Measurements from ENCODE around the gene OR4F15. TPM values are rescaled to one million over a fixed set of nuclear protein-coding genes. Genes with fewer than 3 reads are reported as not detected.

Gene OR4F15
- total RNA-seq, 2 experiments from 2014 or later = not detected

DNA sequence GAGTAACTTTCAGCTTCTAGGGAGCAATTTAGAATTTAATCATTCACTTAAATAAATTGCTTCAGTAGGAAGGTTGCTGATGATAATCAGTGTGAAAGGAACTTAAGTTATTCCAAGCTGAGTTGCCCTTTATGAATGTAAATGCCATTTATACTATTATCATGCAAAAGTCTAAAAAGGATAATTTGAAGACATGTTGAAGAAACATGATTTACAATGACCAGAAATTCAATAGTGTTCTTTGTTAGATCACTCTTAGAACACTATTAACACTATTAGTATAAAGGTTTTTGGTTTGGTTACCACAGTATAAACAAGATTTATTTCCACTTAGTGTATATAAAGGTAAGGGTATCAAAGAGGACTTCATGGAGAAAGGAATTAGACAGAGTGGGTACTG lies 7.1 kb upstream of the OR4F15 start:
- CTCF ChIA-PET = no interaction called here
- TF ChIP-seq, protein P1, sequence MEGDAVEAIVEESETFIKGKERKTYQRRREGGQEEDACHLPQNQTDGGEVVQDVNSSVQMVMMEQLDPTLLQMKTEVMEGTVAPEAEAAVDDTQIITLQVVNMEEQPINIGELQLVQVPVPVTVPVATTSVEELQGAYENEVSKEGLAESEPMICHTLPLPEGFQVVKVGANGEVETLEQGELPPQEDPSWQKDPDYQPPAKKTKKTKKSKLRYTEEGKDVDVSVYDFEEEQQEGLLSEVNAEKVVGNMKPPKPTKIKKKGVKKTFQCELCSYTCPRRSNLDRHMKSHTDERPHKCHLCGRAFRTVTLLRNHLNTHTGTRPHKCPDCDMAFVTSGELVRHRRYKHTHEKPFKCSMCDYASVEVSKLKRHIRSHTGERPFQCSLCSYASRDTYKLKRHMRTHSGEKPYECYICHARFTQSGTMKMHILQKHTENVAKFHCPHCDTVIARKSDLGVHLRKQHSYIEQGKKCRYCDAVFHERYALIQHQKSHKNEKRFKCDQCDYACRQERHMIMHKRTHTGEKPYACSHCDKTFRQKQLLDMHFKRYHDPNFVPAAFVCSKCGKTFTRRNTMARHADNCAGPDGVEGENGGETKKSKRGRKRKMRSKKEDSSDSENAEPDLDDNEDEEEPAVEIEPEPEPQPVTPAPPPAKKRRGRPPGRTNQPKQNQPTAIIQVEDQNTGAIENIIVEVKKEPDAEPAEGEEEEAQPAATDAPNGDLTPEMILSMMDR (IDR thresholded peaks at IDR 0.05) = no peak
- H3K4me3 Mint-ChIP-seq = no peak overlapping the region
- H3K36me3 Mint-ChIP-seq (ENCODE audit: low read depth) = no peaks in the 10 kb centered on the region
- no peak for ATAC-seq
- no peaks in the 10 kb centered on the region for H3K9me3 Mint-ChIP-seq
- peaks cover 21% of the 10 kb centered on the region for H3K27me3 Mint-ChIP-seq
- intact Hi-C loops (cut with micrococcal nuclease) = no loop called here
- DNase-seq = no peak
- POLR2A ChIA-PET = no interaction called here
- H3K27ac Mint-ChIP-seq = no peak overlapping the region
- H3K4me1 Mint-ChIP-seq (ENCODE audit: low read depth) = no peaks in the 10 kb centered on the region

DNA sequence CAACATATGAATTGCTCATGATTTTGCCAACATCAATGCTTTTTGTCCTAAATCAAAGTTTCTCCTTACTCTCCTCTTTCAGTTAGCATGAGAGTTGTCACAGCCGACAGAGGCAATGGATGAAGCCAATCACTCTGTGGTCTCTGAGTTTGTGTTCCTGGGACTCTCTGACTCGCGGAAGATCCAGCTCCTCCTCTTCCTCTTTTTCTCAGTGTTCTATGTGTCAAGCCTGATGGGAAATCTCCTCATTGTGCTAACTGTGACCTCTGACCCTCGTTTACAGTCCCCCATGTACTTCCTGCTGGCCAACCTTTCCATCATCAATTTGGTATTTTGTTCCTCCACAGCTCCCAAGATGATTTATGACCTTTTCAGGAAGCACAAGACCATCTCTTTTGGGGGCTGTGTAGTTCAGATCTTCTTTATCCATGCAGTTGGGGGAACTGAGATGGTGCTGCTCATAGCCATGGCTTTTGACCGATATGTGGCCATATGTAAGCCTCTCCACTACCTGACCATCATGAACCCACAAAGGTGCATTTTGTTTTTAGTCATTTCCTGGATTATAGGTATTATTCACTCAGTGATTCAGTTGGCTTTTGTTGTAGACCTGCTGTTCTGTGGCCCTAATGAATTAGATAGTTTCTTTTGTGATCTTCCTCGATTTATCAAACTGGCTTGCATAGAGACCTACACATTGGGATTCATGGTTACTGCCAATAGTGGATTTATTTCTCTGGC lies 6.2 kb upstream of the OR4F15 start:
- no peaks in the 10 kb centered on the region for H3K36me3 Mint-ChIP-seq (ENCODE audit: low read depth)
- TF ChIP-seq, protein P1 (IDR thresholded peaks at IDR 0.05) = no peak
- ChIA-PET POLR2A (no interaction called here), CTCF (no interaction called here)
- no peak overlapping the region for H3K27ac Mint-ChIP-seq
- peaks cover 22% of the 10 kb centered on the region for H3K27me3 Mint-ChIP-seq
- no peak overlapping the region for H3K4me3 Mint-ChIP-seq
- no peaks in the 10 kb centered on the region for H3K9me3 Mint-ChIP-seq
- no peak for DNase-seq
- intact Hi-C loops (cut with micrococcal nuclease) = no loop called here
- no peak for ATAC-seq
- H3K4me1 Mint-ChIP-seq (ENCODE audit: low read depth) = no peaks in the 10 kb centered on the region

DNA sequence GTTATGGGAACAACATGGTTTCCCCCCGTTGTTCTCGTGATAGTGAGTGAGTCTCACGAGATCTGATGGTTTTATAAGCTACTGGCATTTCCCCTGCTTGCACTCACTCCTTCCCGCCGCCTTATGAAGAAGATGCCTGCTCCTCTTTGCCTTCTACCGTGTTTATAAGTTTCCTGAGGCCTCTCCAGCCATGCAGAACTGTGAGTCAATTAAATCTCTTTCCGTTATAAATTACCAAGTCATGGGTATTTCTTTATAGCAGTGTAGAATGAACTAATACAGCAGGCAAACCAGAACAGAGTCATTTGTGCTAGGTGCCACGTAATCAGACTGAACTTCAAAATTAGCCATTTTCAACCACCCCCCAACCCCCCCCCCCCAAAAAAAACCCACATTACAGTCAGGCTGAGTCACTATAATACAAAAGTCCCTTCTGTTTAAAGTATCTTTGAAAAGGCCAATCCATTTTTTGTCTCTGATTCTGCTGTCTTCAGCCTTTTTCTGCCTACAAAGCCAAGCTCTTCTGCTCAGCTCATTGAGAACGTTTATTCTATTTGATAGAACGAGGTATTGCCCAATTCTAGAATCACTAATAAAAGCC lies 4.6 kb upstream of the OR4F15 start:
- Mint-ChIP-seq H3K4me1 (ENCODE audit: low read depth) (no peaks in the 10 kb centered on the region), H3K27me3 (peaks cover 26% of the 10 kb centered on the region), H3K4me3 (no peak overlapping the region), H3K27ac (no peak overlapping the region), H3K9me3 (no peaks in the 10 kb centered on the region), H3K36me3 (ENCODE audit: low read depth) (no peaks in the 10 kb centered on the region)
- TF ChIP-seq, protein P1 (IDR thresholded peaks at IDR 0.05) = no peak
- POLR2A ChIA-PET = no interaction called here
- CTCF ChIA-PET = no interaction called here
- intact Hi-C loops (cut with micrococcal nuclease) = no loop called here
- no peak for ATAC-seq
- no peak for DNase-seq

DNA sequence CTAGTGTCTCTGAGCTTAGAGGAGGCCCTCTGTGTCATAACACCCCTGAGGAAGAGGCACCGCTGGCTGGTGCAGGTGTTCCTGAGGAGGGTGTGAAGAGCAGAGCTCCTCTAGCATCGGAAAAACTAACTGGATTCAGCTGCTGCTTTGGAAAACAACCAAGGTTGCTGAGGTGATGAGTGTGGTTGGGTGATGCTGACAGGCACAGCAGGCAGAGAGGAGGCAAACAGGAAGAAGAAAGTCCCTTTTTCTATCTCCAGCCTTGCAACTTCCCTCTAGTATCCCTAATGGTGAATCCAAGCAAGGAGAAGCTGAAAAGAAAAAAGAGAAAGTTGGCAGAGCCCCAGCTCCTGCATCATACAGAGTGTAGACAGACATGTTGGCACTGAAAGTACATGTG lies 3.8 kb upstream of the OR4F15 start:
- Mint-ChIP-seq H3K4me3 (no peak overlapping the region), H3K27ac (no peak overlapping the region), H3K4me1 (ENCODE audit: low read depth) (no peaks in the 10 kb centered on the region), H3K27me3 (peaks cover 30% of the 10 kb centered on the region), H3K9me3 (no peaks in the 10 kb centered on the region), H3K36me3 (ENCODE audit: low read depth) (no peaks in the 10 kb centered on the region)
- CTCF ChIA-PET = no interaction called here
- POLR2A ChIA-PET = no interaction called here
- no peak for ATAC-seq
- no peak for DNase-seq
- intact Hi-C loops (cut with micrococcal nuclease) = no loop called here
- TF ChIP-seq, protein P1 (IDR thresholded peaks at IDR 0.05) = no peak

DNA sequence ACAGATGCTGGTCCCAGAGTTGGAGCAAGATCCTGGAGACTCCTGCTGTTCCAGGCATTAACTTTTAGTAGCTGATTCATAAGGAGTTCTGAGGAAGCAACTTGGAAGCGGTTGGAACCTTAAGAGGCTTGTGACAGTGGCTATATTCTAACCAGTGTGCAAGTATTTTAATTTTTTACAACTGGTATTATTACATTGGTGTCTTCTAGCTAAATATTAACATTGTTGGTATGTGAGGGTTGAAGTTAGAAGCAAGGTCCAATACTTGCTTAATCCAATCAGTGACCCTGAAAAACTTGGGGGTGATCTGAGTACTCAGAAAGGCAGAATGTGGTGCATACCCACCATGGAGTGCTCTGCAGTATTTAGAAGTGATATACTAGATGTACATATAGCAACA lies 1.5 kb upstream of the OR4F15 start:
- ChIA-PET POLR2A (no interaction called here), CTCF (interaction anchor here (0.9 kb wide), 1 partner anchor 22 kb away, joined by 3 read pairs; no protein-coding TSS in a partner anchor)
- Mint-ChIP-seq H3K4me1 (ENCODE audit: low read depth) (no peaks in the 10 kb centered on the region), H3K27ac (no peak overlapping the region), H3K9me3 (no peaks in the 10 kb centered on the region), H3K4me3 (no peak overlapping the region), H3K36me3 (ENCODE audit: low read depth) (no peaks in the 10 kb centered on the region), H3K27me3 (peaks cover 32% of the 10 kb centered on the region)
- ATAC-seq = no peak
- no peak for DNase-seq
- intact Hi-C loops (cut with micrococcal nuclease) = no loop called here
- TF ChIP-seq, protein P1 (IDR thresholded peaks at IDR 0.05) = no peak
